Psoas muscle (tissue), 8 donors: ENCODE measurements around the gene SHC3. TPM values are rescaled to one million over a fixed set of nuclear protein-coding genes. Genes with fewer than 3 reads are reported as not detected.

Experiments
- ATAC-seq, 4 donors: fragments of 200-7000 bp; cut with Tn5 transposase; one replicate each; pipeline ENCODE4 v1.9.1; 2020; ENCODE audit warnings: moderate library complexity in 3 of 4, mild to moderate bottlenecking in 2 of 4
- DNase-seq, 2 donors: peaks; one replicate each; pipeline ENCODE4 v3.0.0-alpha.2; 2020
- H3K27ac ChIP-seq: fragments of 200-600 bp; one replicate; pipeline ENCODE4 v1.8.0; 2022
- H3K27me3 ChIP-seq, 3 donors: fragments of 200-600 bp in 1 of 3; one replicate each; pipeline versions ENCODE4 v1.6.1 to v1.8.0; 2013 to 2022; ENCODE audit warnings: low read length in 2 of 3, mild to moderate bottlenecking in 2 of 3, moderate library complexity in 1 of 3; ENCODE audit not compliant: insufficient read depth in 3 of 3
- H3K36me3 ChIP-seq, 2 donors: fragments of 200-600 bp in 1 of 2; one replicate each; pipeline versions ENCODE4 v1.6.1 to v1.8.0; 2013 to 2022; ENCODE audit warnings: low read depth in 1 of 2, mild to moderate bottlenecking in 1 of 2, moderate library complexity in 1 of 2; ENCODE audit not compliant: insufficient read depth in 1 of 2
- H3K4me1 ChIP-seq: fragments of 200-600 bp; one replicate; pipeline ENCODE4 v1.8.0; 2022
- H3K4me3 ChIP-seq: fragments of 200-600 bp; one replicate; pipeline ENCODE4 v1.8.0; 2022; ENCODE audit warnings: mild to moderate bottlenecking
- H3K9me3 ChIP-seq: fragments of 200-600 bp; one replicate; pipeline ENCODE4 v1.8.0; 2022
- WGBS, 3 donors: extraction: QIAGEN DNeasy Blood & Tissue Kit; methylation state at CpG; one replicate each; pipeline versions ENCODE4 v1.1.6 to v1.1.7; 2013; 5-methylcytosine and 5-hydroxymethylcytosine counted together
- intact Hi-C, 2 donors: fragments of 100-400 bp; cut with DNase I; formaldehyde crosslinking; loops; one replicate each; pipeline versions ENCODE4 v1.11.0 to v1.14.2; 2022
- polyA plus RNA-seq, 3 donors: library from polyadenylated mRNA; stranded (reverse); fragments of 200-250 nt; gene quantifications; one replicate each; pipeline ENCODE4 v1.2.3, GENCODE V29; 2013
- total RNA-seq, 4 donors: library from RNA; stranded (reverse); fragmentation: NEBNext Ultra II Directional in 2 of 4; extraction: Animal tissue kit (Norgen Biotek cat#: 25700) in 2 of 4; gene quantifications; one replicate each; pipeline versions ENCODE4 v1.2.1 to v1.2.4, GENCODE V29; 2021 to 2023
- TF ChIP-seq, protein P1 (sequence below): fragments of 200-600 bp; IDR thresholded peaks from one replicate; pipeline ENCODE4 v1.8.0; 2022; ENCODE audit warnings: antibody characterized with exemption
- donor health status: healthy with polysubstance abuse.
- donor health status: DM: no; HTN: no; CAD: no; lungs with moderate emphysema.
- donor health status: Bipolar disorder and iron deficiency.
- donor health status: healthy.
- donor health status: DM: yes; HTN: yes; CAD: no.
- donor health status: DM: no; HTN: no; CAD: no.
- donor health status: DM: no; HTN: no; CAD: no.
- donor health status: DM: yes; HTN: yes; CAD: no.

SHC3 gene
- total and polyA plus RNA-seq, 7 donors, result 0.04 to 0.71 (median 0.20) TPM

DNA sequence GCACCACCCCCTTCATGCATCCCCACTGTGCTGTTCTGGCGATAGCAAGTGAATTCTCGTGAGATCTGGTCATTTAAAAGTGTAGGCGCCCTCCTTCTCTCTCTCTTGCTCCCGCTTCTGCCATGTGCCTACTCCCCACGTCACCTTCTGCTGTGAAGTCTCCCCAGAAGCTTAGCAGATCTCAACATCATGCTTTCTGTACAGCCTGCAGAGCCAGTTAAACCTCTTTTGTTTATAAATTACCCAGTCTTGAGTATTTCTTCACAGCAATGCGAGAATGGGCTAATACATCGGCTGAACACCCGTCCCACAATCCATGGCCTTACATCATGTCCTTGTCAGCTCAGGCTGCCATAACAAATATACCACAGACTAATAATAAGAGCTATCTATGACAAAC is 17.4 kb downstream of the SHC3 start:
- H3K27me3 ChIP-seq, result no peaks in the 10 kb centered on the region
- intact Hi-C loops, result no loop called here
- no peaks in the 10 kb centered on the region for H3K9me3 ChIP-seq
- ATAC-seq, result no peak
- no peak for DNase-seq
- H3K36me3 ChIP-seq, result no peaks in the 10 kb centered on the region
- no peaks in the 10 kb centered on the region for H3K4me1 ChIP-seq
- TF ChIP-seq, protein P1, sequence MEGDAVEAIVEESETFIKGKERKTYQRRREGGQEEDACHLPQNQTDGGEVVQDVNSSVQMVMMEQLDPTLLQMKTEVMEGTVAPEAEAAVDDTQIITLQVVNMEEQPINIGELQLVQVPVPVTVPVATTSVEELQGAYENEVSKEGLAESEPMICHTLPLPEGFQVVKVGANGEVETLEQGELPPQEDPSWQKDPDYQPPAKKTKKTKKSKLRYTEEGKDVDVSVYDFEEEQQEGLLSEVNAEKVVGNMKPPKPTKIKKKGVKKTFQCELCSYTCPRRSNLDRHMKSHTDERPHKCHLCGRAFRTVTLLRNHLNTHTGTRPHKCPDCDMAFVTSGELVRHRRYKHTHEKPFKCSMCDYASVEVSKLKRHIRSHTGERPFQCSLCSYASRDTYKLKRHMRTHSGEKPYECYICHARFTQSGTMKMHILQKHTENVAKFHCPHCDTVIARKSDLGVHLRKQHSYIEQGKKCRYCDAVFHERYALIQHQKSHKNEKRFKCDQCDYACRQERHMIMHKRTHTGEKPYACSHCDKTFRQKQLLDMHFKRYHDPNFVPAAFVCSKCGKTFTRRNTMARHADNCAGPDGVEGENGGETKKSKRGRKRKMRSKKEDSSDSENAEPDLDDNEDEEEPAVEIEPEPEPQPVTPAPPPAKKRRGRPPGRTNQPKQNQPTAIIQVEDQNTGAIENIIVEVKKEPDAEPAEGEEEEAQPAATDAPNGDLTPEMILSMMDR, result no peak
- no peak overlapping the region for H3K4me3 ChIP-seq
- H3K27ac ChIP-seq, result no peak overlapping the region
- 89 to 92% (median 90%) methylated on average over 8 of the region's 8 CpGs for WGBS, 3 donors

DNA sequence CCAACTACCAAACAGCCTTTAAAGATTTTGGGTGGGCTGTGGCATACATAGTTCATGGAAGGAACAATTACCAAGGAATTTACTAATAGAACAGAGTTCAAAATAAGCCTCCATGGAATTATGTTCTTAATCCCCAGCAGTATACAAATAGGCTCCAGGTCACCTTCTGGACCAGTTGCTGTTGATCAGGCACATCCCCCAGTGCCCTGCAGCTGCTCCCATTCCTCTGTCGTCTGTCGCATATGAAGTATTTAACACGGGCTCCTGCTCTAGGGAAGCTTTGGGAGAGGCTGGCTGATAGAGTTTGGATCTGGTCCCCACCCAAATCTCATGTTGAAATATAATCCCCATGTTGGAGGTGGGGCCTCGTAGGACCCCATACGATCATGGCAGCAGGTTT is 17.8 kb downstream of the SHC3 start:
- intact Hi-C loops, result no loop called here
- Histone ChIP-seq H3K4me1 (no peaks in the 10 kb centered on the region), H3K27me3 (no peaks in the 10 kb centered on the region), H3K36me3 (no peaks in the 10 kb centered on the region), H3K4me3 (no peak overlapping the region), H3K27ac (no peak overlapping the region), H3K9me3 (no peaks in the 10 kb centered on the region)
- 36 to 48% (median 41%) methylated on average over 5 of the region's 5 CpGs for WGBS, 3 donors
- ATAC-seq (no peak), DNase-seq (no peak)
- TF ChIP-seq, protein P1, result no peak

DNA sequence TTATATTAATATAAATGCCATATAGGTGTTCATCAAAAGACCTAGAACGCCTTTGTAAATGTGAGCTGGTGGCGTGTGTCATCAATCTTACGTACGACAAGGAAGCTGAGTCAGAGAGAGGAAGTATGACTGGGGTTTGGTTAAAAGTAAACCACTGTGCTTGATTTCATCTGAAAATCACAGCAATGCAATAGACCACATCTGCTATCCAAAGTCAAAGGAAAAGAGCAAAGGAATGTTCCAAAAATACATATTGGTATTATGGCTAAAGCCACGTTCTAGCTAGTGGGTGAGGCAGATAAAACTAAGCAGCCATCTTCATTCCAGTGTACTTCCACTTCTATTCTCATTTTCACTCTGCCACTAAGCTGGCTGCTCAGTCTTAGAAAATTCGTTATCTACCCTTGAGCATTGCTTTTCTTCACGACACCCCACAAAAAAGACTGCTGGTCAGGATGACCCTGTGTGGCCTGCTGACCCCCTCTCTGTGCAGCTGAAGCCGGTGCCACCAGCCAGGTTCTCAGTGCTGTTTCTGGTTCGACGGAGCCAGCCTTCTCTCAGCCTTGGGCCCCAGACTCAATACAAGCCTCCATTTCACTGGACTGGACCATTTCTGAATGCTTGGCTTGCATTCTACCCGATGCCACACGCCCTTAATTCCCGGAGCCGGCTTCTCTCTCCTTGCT is 23.8 kb downstream of the SHC3 start:
- H3K27ac ChIP-seq, result no peak overlapping the region
- WGBS, 3 donors, result 79 to 85% (median 80%) methylated on average over 14 of the region's 14 CpGs
- no peaks in the 10 kb centered on the region for H3K9me3 ChIP-seq
- TF ChIP-seq, protein P1, result no peak
- peaks cover 0 to 2% (median 0%) of the 10 kb centered on the region in 3 donors for H3K27me3 ChIP-seq
- intact Hi-C loops, result no loop called here
- no peak overlapping the region for H3K4me3 ChIP-seq
- H3K4me1 ChIP-seq, result no peaks in the 10 kb centered on the region
- ATAC-seq, result no peak
- DNase-seq, result no peak
- no peaks in the 10 kb centered on the region for H3K36me3 ChIP-seq

DNA sequence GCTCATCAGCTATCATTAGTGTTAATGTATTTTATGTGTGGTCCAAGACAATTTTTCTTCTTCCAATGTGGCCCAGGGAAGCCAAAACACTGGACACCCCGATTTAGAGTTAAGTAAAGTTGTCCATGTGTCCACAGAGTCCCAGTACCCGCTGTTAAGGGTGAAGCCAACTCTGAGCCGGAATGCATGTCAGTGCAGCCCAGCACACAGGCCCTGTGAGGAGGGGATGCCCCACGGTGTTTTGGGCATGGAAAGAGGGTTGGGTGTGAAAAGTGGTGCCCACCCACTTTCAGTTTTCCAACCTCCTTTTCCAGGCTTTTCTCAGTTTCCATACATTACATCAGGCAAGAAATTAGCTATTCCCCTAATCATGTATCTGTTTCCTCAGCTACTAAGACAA is 24.4 kb downstream of the SHC3 start:
- ATAC-seq (no peak), DNase-seq (no peak)
- Histone ChIP-seq H3K4me1 (no peaks in the 10 kb centered on the region), H3K27ac (no peak overlapping the region), H3K27me3 (peaks cover 0 to 2% (median 0%) of the 10 kb centered on the region in 3 donors), H3K4me3 (no peak overlapping the region), H3K9me3 (no peaks in the 10 kb centered on the region), H3K36me3 (no peaks in the 10 kb centered on the region)
- TF ChIP-seq, protein P1, result no peak
- 72 to 80% (median 79%) methylated on average over 4 of the region's 4 CpGs for WGBS, 3 donors
- intact Hi-C loops, result no loop called here
